Mucosa of stomach (tissue), 1 donor: Measurements from ENCODE around the gene ZNF324.

Experiments
- H3K27me3 ChIP-seq: one replicate; pipeline ENCODE4 v1.7.0; 2013; ENCODE audit warnings: mild to moderate bottlenecking, low read length; ENCODE audit not compliant: control insufficient read depth, insufficient read depth
- H3K36me3 ChIP-seq: one replicate; pipeline ENCODE4 v1.7.0; 2013; ENCODE audit warnings: low read length; ENCODE audit not compliant: control insufficient read depth, insufficient read depth
- H3K4me1 ChIP-seq: one replicate; pipeline ENCODE4 v1.7.0; 2013; ENCODE audit warnings: mild to moderate bottlenecking, low read length; ENCODE audit not compliant: control insufficient read depth, insufficient read depth
- H3K4me3 ChIP-seq: one replicate; pipeline ENCODE4 v1.7.0; 2013; ENCODE audit warnings: low read length
- H3K9ac ChIP-seq: one replicate; pipeline ENCODE4 v1.7.0; 2013; ENCODE audit warnings: mild to moderate bottlenecking, low read length, moderate library complexity
- H3K9me3 ChIP-seq: one replicate; pipeline ENCODE4 v1.7.0; 2013; ENCODE audit warnings: mild to moderate bottlenecking, low read length, moderate library complexity; ENCODE audit not compliant: control insufficient read depth
- donor health status: Pancreatic carcinoma.

Gene ZNF324

GRCh38 chr19:58513213-58513693 is 46.4 kb downstream of the ZNF324 start:
- Histone ChIP-seq H3K36me3 (no peaks in the 10 kb centered on the region), H3K4me3 (no peak overlapping the region), H3K9me3 (no peaks in the 10 kb centered on the region), H3K4me1 (peaks cover 33% of the 10 kb centered on the region), H3K9ac (peak overlapping the region; percentile 69), H3K27me3 (no peaks in the 10 kb centered on the region)

- Histone ChIP-seq H3K9me3 (no peaks in the 10 kb centered on the region), H3K9ac (peak overlapping the region; percentile 69), H3K27me3 (no peaks in the 10 kb centered on the region), H3K4me3 (no peak overlapping the region), H3K36me3 (no peaks in the 10 kb centered on the region), H3K4me1 (peaks cover 38% of the 10 kb centered on the region)
Measured at GRCh38 chr19:58513694-58514563, 47.0 kb downstream of the ZNF324 start.

GRCh38 chr19:58514564-58515022 is 47.7 kb downstream of the ZNF324 start:
- H3K4me1 ChIP-seq = peaks cover 38% of the 10 kb centered on the region
- no peaks in the 10 kb centered on the region for H3K27me3 ChIP-seq
- H3K9ac ChIP-seq = peak overlapping the region; percentile 53
- H3K36me3 ChIP-seq = no peaks in the 10 kb centered on the region
- no peak overlapping the region for H3K4me3 ChIP-seq
- no peaks in the 10 kb centered on the region for H3K9me3 ChIP-seq

DNA sequence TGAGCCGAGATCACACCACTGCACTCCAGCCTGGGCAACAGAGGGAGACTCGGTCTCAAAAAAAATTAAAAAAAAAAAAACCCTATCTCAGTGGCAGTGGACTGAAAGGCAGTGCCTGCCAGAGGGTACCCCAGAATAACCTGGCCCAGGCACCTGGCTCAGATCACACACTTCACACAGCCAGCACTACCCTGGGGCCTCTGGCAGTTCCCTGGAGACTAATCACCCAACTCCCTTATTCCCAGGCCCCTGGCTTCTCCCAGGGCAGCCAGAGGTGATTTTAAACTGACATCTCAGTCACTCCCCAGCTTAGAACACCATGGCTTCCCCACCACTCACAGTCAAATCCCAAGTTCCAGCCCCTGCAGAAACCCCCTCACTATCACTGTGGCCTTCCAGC is 48.4 kb downstream of the ZNF324 start:
- Histone ChIP-seq H3K27me3 (no peaks in the 10 kb centered on the region), H3K4me1 (peaks cover 38% of the 10 kb centered on the region), H3K4me3 (no peak overlapping the region), H3K9ac (no peak overlapping the region), H3K9me3 (no peaks in the 10 kb centered on the region), H3K36me3 (no peaks in the 10 kb centered on the region)

DNA sequence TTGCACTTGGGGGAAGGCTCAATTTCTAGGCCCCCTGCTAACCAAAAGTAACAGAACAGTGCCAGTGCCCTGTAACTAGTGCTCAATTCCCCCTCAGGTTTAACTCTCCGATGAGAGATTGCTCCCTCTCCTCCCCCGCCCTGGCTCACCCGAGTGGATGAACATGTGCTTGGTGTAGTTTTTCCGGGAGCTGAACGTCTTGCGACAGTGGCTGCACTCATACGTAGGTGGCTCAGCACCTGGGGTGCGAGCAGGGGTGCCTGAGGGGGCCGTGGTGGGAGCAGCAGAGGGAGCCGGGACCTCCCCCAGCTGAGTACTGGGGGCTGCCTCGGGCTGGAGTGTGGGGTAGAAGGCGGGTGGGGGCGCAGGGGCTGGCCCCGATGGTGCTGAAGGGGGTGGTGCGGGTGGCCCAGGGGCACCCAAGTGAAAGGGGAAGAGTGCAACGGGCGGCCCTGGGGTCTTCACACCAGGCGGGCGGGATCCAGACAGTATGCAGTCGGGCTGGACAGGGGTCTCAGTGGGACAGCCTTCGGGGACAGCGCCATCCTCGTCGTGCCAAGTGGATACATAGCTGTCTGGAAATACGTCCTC is 49.5 kb downstream of the ZNF324 start:
- Histone ChIP-seq H3K4me3 (no peak overlapping the region), H3K36me3 (no peaks in the 10 kb centered on the region), H3K4me1 (peaks cover 40% of the 10 kb centered on the region), H3K9me3 (no peaks in the 10 kb centered on the region), H3K27me3 (no peaks in the 10 kb centered on the region), H3K9ac (no peak overlapping the region)

DNA sequence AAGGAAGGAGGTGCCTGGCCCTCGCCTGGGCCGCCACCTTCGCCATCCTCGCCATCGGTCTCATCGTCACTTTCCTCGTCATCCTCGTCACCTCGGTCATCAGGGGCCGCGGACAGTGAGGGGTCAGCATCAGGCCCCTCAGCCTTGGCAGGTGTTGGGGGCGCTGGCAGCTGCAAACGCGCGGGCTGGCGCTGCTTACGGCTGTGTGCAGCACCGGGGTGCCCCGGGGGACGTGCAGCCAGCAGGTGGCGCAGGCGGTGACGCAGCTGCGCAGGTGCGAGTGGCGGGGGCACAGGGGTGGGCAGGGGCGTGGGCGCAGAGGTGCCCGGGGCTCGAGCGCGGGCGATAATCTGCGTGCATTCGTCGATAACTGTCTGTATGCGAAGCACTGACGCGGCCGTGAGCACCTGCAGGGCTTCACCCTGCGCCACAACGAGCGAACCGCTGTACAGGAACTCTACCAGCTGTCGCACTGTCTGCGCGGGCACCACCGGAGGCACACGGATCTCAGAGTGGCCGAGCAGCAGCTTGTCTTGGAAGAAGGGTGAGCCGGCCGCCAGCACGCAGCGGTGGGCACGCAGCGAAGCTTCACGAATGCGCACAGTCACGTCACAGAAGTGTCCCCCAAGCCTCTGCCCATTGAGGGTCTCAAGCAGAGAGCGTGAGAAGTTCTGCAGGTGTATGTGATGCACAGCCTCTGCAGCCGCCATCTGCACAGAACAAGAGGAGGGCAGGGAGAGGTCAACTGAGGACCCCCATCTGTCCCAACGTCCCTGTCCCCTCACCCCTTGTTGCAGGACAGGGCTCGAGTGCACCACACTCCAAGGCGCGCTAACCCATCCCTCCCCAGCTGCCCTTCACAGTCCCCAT is 50.3 kb downstream of the ZNF324 start:
- Histone ChIP-seq H3K36me3 (no peaks in the 10 kb centered on the region), H3K4me1 (peaks cover 38% of the 10 kb centered on the region), H3K27me3 (no peaks in the 10 kb centered on the region), H3K9me3 (no peaks in the 10 kb centered on the region), H3K9ac (no peak overlapping the region), H3K4me3 (no peak overlapping the region)

GRCh38 chr19:58518256-58519086 is 51.6 kb downstream of the ZNF324 start:
- Histone ChIP-seq H3K4me1 (peaks cover 27% of the 10 kb centered on the region), H3K9ac (peak overlapping the region; percentile 83), H3K36me3 (no peaks in the 10 kb centered on the region), H3K27me3 (no peaks in the 10 kb centered on the region), H3K9me3 (no peaks in the 10 kb centered on the region), H3K4me3 (peak overlapping the region; percentile 87)

DNA sequence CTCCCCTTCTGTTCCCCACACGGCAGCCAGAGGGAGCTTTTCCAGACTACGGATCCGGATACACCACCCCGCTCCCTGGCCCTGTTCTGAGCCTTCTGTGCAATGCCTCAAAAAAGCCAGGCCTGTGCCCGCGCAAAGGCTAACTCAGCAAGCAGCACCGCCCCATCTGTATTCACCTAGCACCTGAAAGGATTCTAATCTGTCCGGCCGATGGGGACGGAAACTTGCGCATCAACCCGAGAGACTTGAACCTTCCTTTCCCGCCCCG is 52.1 kb downstream of the ZNF324 start:
- Histone ChIP-seq H3K9me3 (no peaks in the 10 kb centered on the region), H3K4me1 (peaks cover 22% of the 10 kb centered on the region), H3K9ac (peak overlapping the region; percentile 83), H3K36me3 (no peaks in the 10 kb centered on the region), H3K27me3 (no peaks in the 10 kb centered on the region), H3K4me3 (peak overlapping the region; percentile 87)

- H3K9me3 ChIP-seq = no peaks in the 10 kb centered on the region
- no peaks in the 10 kb centered on the region for H3K27me3 ChIP-seq
- H3K4me1 ChIP-seq = peaks cover 19% of the 10 kb centered on the region
- peak within 1 kb of the TSS; percentile 87 for H3K4me3 ChIP-seq
- H3K36me3 ChIP-seq = no peaks in the 10 kb centered on the region
- peak within 1 kb of the TSS; percentile 83 for H3K9ac ChIP-seq
Measured at GRCh38 chr19:58519355-58520256, 52.7 kb downstream of the ZNF324 start, which contains the start of gene ZBTB45. Gene ZBTB45, minus strand, starts transcription at chr19:58519810. Its CDS starts 2,137 bp downstream, at chr19:58517673.

DNA sequence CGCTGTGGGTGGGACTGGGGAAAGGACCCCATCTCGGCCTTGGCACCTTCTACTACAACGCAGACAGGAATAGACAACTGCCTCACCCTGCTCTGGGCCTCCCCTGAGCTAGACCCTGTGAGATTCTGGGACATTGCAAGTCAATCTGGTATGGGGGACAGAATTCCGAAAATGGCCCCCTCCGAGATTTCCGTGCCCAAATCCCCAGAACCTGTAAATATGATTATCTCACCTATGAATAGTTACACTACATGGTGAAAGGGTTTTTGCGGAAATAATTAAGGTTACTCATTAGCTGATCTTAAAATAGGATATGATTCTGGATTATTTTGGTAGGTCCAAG is 53.3 kb downstream of the ZNF324 start:
- Histone ChIP-seq H3K4me3 (peak overlapping the region; percentile 87), H3K9ac (peak overlapping the region; percentile 83), H3K9me3 (no peaks in the 10 kb centered on the region), H3K36me3 (no peaks in the 10 kb centered on the region), H3K27me3 (no peaks in the 10 kb centered on the region), H3K4me1 (peaks cover 16% of the 10 kb centered on the region)
